ENCODE results near the gene IL31RA. TPM values are rescaled to one million over a fixed set of nuclear protein-coding genes. Genes with fewer than 3 reads are reported as not detected.

IL31RA gene
- total RNA-seq, 5 donors from 2014 or later (not counting 1 experiment from before 2014, with no cell fraction given), result not detected

Other genes with a start within 250 kb of the IL31RA start
- gene SLC38A9, start 139.0 kb upstream of the IL31RA start, total RNA-seq, result 10 to 100 TPM; 19.9 to 25.9 (median 22.2) TPM
- not detected for gene DDX4, start 113.3 kb upstream of the IL31RA start, total RNA-seq
- 100 to 1,000 TPM; 113 to 330 (median 129) TPM for gene IL6ST, start 143.6 kb downstream of the IL31RA start, total RNA-seq

All from T-cell (primary cell).